CD14-positive monocyte (primary cell): ENCODE data around the gene PUSL1. TPM values are rescaled to one million over a fixed set of nuclear protein-coding genes. Genes with fewer than 3 reads are reported as not detected.

Experiments used
- DNase-seq, 3 donors: peaks; one replicate each; pipeline ENCODE4 v3.0.0-alpha.2; 2011 to 2022
- H2AFZ ChIP-seq: 2 replicates; pipeline ENCODE4 v1.6.0; 2012; ENCODE audit warnings: mild to moderate bottlenecking, low read depth, low read length, inconsistent platforms; ENCODE audit not compliant: insufficient read depth, poor library complexity, severe bottlenecking
- H3K27ac ChIP-seq, 2 donors: 1 replicate in 1 of 2; 2 replicates in 1 of 2; pipeline ENCODE4 v1.5.1; 2012 to 2013; ENCODE audit warnings: low read length in 2 of 2, control low read depth in 1 of 2, inconsistent platforms in 1 of 2, low read depth in 1 of 2, mild to moderate bottlenecking in 1 of 2
- H3K27me3 ChIP-seq, 2 donors: one replicate each; pipeline versions ENCODE4 v1.6.0 to v1.6.1; 2011 to 2013; ENCODE audit warnings: low read length in 2 of 2; ENCODE audit not compliant: control insufficient read depth in 2 of 2, insufficient read depth in 2 of 2
- H3K36me3 ChIP-seq, 2 donors: replicated peaks in 1 of 2; 1 replicate in 1 of 2; 2 replicates in 1 of 2; pipeline versions ENCODE4 v1.5.1 to v1.6.1; 2012 to 2013; ENCODE audit warnings: low read length in 2 of 2, control low read depth in 1 of 2, inconsistent platforms in 1 of 2, mild to moderate bottlenecking in 1 of 2; ENCODE audit not compliant: insufficient read depth in 2 of 2, control insufficient read depth in 1 of 2
- H3K4me1 ChIP-seq, 2 donors: 1 replicate in 1 of 2; 2 replicates in 1 of 2; pipeline versions ENCODE4 v1.5.1 to v1.6.1; 2012 to 2013; ENCODE audit warnings: low read length in 2 of 2, control low read depth in 1 of 2, inconsistent platforms in 1 of 2, mild to moderate bottlenecking in 1 of 2, moderate library complexity in 1 of 2; ENCODE audit not compliant: insufficient read depth in 2 of 2, control insufficient read depth in 1 of 2
- H3K4me2 ChIP-seq: replicated peaks from 2 replicates; pipeline ENCODE3; 2012; ENCODE audit warnings: low read length, moderate library complexity, mild to moderate bottlenecking; ENCODE audit not compliant: poor library complexity, severe bottlenecking; ENCODE audit errors: extremely low read depth
- H3K4me3 ChIP-seq, 3 experiments: fragments of 200-600 bp in 1 of 3; sonication (generic) in 1 of 3; replicated peaks in 1 of 3; 1 replicate in 2 of 3; 2 replicates in 1 of 3; pipeline ENCODE4 v1.5.1; 2011 to 2013; ENCODE audit warnings: low read length in 3 of 3, mild to moderate bottlenecking in 3 of 3, control low read depth in 2 of 3, low read depth in 2 of 3, inconsistent platforms in 1 of 3, moderate library complexity in 1 of 3
- H3K79me2 ChIP-seq: 2 replicates; pipeline ENCODE4 v1.6.0; 2012; ENCODE audit warnings: mild to moderate bottlenecking, control low read depth, inconsistent platforms, low read length, moderate library complexity; ENCODE audit not compliant: insufficient read depth
- H3K9ac ChIP-seq: 2 replicates; pipeline ENCODE4 v1.6.0; 2017; ENCODE audit warnings: low read length, mild to moderate bottlenecking; ENCODE audit not compliant: insufficient read depth, poor library complexity, severe bottlenecking
- H3K9me3 ChIP-seq, 2 donors: replicated peaks in 1 of 2; 1 replicate in 1 of 2; 2 replicates in 1 of 2; pipeline versions ENCODE4 v1.5.1 to v1.6.1; 2012 to 2013; ENCODE audit warnings: low read length in 2 of 2, control low read depth in 1 of 2; ENCODE audit not compliant: control insufficient read depth in 1 of 2, insufficient read depth in 1 of 2
- H4K20me1 ChIP-seq: 2 replicates; pipeline ENCODE4 v1.6.0; 2012; ENCODE audit warnings: mild to moderate bottlenecking, low read length, control low read depth, moderate library complexity; ENCODE audit not compliant: insufficient read depth
- H3K27ac Mint-ChIP-seq, 7 donors: one replicate each; pipeline ENCODE4 v1.8.0; 2020; ENCODE audit warnings: mild to moderate bottlenecking in 7 of 7, mixed read lengths in 7 of 7, moderate library complexity in 6 of 7, inconsistent platforms in 2 of 7
- H3K27me3 Mint-ChIP-seq, 3 donors: one replicate each; pipeline ENCODE4 v1.8.0; 2021 to 2022; ENCODE audit warnings: low read depth in 3 of 3, mild to moderate bottlenecking in 3 of 3, mixed read lengths in 3 of 3, moderate library complexity in 3 of 3, inconsistent platforms in 1 of 3
- H3K36me3 Mint-ChIP-seq, 2 donors: one replicate each; pipeline ENCODE4 v1.8.0; 2020; ENCODE audit warnings: mixed read lengths in 2 of 2, inconsistent platforms in 1 of 2, mild to moderate bottlenecking in 1 of 2
- H3K4me1 Mint-ChIP-seq: one replicate; pipeline ENCODE4 v1.8.0; 2020; ENCODE audit warnings: mild to moderate bottlenecking, mixed read lengths
- H3K4me3 Mint-ChIP-seq, 2 donors: one replicate each; pipeline ENCODE4 v1.8.0; 2020; ENCODE audit warnings: mild to moderate bottlenecking in 2 of 2, mixed read lengths in 2 of 2, moderate library complexity in 1 of 2
- H3K9me3 Mint-ChIP-seq, 7 donors: one replicate each; pipeline ENCODE4 v1.8.0; 2020 to 2022; ENCODE audit warnings: mixed read lengths in 7 of 7, mild to moderate bottlenecking in 6 of 7, moderate library complexity in 6 of 7, inconsistent platforms in 2 of 7
- CTCF ChIP-seq: fragments of 200-600 bp; IDR thresholded peaks from one replicate; pipeline ENCODE4 v1.8.0; 2022; ENCODE audit warnings: antibody characterized with exemption, mild to moderate bottlenecking
- WGBS: methylation state at CpG from one replicate; pipeline ENCODE4 v1.1.5; 2013; ENCODE audit warnings: missing lambda C conversion rate; ENCODE audit not compliant: insufficient coverage; 5-methylcytosine and 5-hydroxymethylcytosine counted together
- intact Hi-C, 2 donors: fragments of 100-400 bp; cut with micrococcal nuclease; formaldehyde crosslinking; loops; one replicate each; pipeline versions ENCODE4 v1.15.0 to v1.15.1; 2023
- polyA plus RNA-seq, 3 donors: library from polyadenylated mRNA; depleted of rRNA in 1 of 3; unstranded in 2 of 3; stranded (reverse) in 1 of 3; fragments of 300-500 nt in 2 of 3; fragments of >200 nt in 1 of 3; fragmentation: Illumina TruSeq in 2 of 3; gene quantifications; 1 replicate in 2 of 3; 2 replicates in 1 of 3; pipeline ENCODE4 v1.2.3, GENCODE V29; 2012 to 2021

Gene PUSL1
- polyA plus RNA-seq, 3 donors = 13.8 to 27.4 (median 14.8) TPM

- H3K4me1 Mint-ChIP-seq = peaks cover 36% of the 10 kb centered on the region
- no peak for TF ChIP-seq CTCF
- no peaks in the 10 kb centered on the region for H3K27me3 ChIP-seq
- peak overlapping the region; percentile 81 to 90 for H3K4me3 Mint-ChIP-seq
- H3K9me3 ChIP-seq = no peaks in the 10 kb centered on the region
- no peaks in the 10 kb centered on the region for H3K9me3 Mint-ChIP-seq
- peak overlapping the region; percentile 81 for H3K9ac ChIP-seq
- peak overlapping the region; percentile 57 to 91 (median 64) for H3K4me3 ChIP-seq
- peaks cover 59% of the 10 kb centered on the region for H4K20me1 ChIP-seq
- intact Hi-C loops = loop anchor here in 1 of 2 donors (5.0 kb wide), 2 partner anchors 71 to 476 kb away; partner anchors contain the start of gene AURKAIP1
- peaks cover 3 to 17% of the 10 kb centered on the region in 2 donors for H3K36me3 Mint-ChIP-seq
- peak overlapping the region; percentile 99 for H3K4me2 ChIP-seq
- peak overlapping the region; percentile 72 to 91 (median 85) for H3K27ac Mint-ChIP-seq
- H2AFZ ChIP-seq = peak overlapping the region; percentile 56
- H3K27ac ChIP-seq = peak overlapping the region; percentile 41 to 80
- peaks cover 39 to 55% of the 10 kb centered on the region in 2 donors for H3K4me1 ChIP-seq
- H3K27me3 Mint-ChIP-seq = peaks cover 0 to 4% (median 0%) of the 10 kb centered on the region in 3 donors
- WGBS = 56% methylated on average over 27 of the region's 27 CpGs
- H3K36me3 ChIP-seq = peaks cover 14 to 17% of the 10 kb centered on the region in 2 donors
- no peak for DNase-seq
- H3K79me2 ChIP-seq = peaks cover 49% of the 10 kb centered on the region
Observed at GRCh38 chr1:1306661-1307260, 1.6 kb upstream of the PUSL1 start.

- Histone ChIP-seq H3K9me3 (no peaks in the 10 kb centered on the region), H3K4me3 (peak overlapping the region; percentile 57 to 91 (median 64)), H3K79me2 (peaks cover 45% of the 10 kb centered on the region), H4K20me1 (peaks cover 53% of the 10 kb centered on the region), H3K27ac (peak overlapping the region; percentile 41 to 80), H3K4me1 (peaks cover 39 to 55% of the 10 kb centered on the region in 2 donors), H3K9ac (peak overlapping the region; percentile 81), H3K4me2 (peak overlapping the region; percentile 99), H3K27me3 (no peaks in the 10 kb centered on the region), H2AFZ (peak overlapping the region; percentile 56), H3K36me3 (peaks cover 21 to 22% of the 10 kb centered on the region in 2 donors)
- H3K4me1 Mint-ChIP-seq = peaks cover 36% of the 10 kb centered on the region
- peak overlapping the region; percentile 81 to 90 for H3K4me3 Mint-ChIP-seq
- intact Hi-C loops = loop anchor here in 1 of 2 donors (5.0 kb wide), 2 partner anchors 70 to 475 kb away; partner anchors contain the start of gene AURKAIP1
- H3K9me3 Mint-ChIP-seq = no peaks in the 10 kb centered on the region
- TF ChIP-seq CTCF = no peak
- peaks cover 0 to 4% (median 0%) of the 10 kb centered on the region in 3 donors for H3K27me3 Mint-ChIP-seq
- H3K27ac Mint-ChIP-seq = peak overlapping the region; percentile 72 to 91 (median 85)
- WGBS = 1% methylated on average over 83 of the region's 83 CpGs
- peaks cover 3 to 23% of the 10 kb centered on the region in 2 donors for H3K36me3 Mint-ChIP-seq
- peak in 1 of 3 donors; percentile 1 for DNase-seq
Observed at GRCh38 chr1:1307261-1307922, 1.0 kb upstream of the PUSL1 start.
